SH-SY5Y (cell line): ENCODE results near the gene SYNPO.

Experiments
- GATA2 ChIP-seq: IDR thresholded peaks from 2 replicates; pipeline ENCODE4 v1.6.1; 2011; ENCODE audit warnings: mild to moderate bottlenecking, low read depth, low read length
- GATA3 ChIP-seq: IDR thresholded peaks from 2 replicates; pipeline ENCODE4 v1.6.1; 2011; ENCODE audit warnings: low read depth, mild to moderate bottlenecking, low read length, moderate library complexity

DNA sequence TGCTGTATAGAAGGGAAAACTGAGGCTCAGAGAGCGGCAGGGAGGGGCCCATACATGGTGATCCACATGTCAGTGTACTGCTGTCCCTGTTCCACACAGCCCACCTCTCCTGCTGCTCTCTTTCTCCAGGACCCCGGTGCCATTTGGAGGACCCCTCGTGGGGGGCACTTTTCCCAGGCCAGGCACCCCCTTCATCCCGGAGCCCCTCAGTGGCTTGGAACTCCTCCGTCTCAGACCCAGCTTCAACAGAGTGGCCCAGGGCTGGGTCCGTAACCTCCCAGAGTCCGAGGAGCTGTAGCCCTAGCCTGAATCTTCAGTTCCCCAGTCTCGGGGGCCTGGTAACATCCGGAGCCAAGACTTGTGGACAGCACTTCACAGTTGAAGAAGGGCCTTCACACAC lies 36.1 kb downstream of the SYNPO start:
- TF ChIP-seq GATA2 (no peak), GATA3 (no peak)
